IMR-90 (cell line): ENCODE data around the gene ZSCAN32. TPM values are rescaled to one million over a fixed set of nuclear protein-coding genes. Genes with fewer than 3 reads are reported as not detected.

Source experiments
- ATAC-seq: fragments of 200-7000 bp; cut with Tn5 transposase; 2 replicates; pipeline ENCODE4 v1.9.1; 2020; ENCODE audit warnings: low read depth, mild to moderate bottlenecking, moderate library complexity
- BruUV-seq: library from RNA; stranded (reverse); fragments of 400-500 nt; replicated peaks from 2 replicates; lab custom pipeline; 2021; lab: Mats Ljungman, UMichigan
- CTCF ChIA-PET: fragments of 300-600 bp; formaldehyde crosslinking; extraction: SDS; loops from one replicate; lab custom pipeline; 2021; ENCODE audit warnings: antibody characterized with exemption; lab: Yijun Ruan, JAX
- POLR2A ChIA-PET: fragments of 300-600 bp; sonication (Branson Sonifier 250); formaldehyde crosslinking; loops from one replicate; lab custom pipeline; 2022; ENCODE audit warnings: antibody characterized with exemption; ENCODE audit not compliant: unreplicated experiment; lab: Charles Lee
- DNase-seq: peaks from one replicate; pipeline ENCODE4 v3.0.0; 2013
- H2AFZ ChIP-seq: replicated peaks from 2 replicates; pipeline ENCODE3; 2013; ENCODE audit warnings: low read length, mild to moderate bottlenecking; ENCODE audit not compliant: poor library complexity
- H2AK5ac ChIP-seq: 2 replicates; pipeline ENCODE4 v1.6.1; 2013; ENCODE audit warnings: low read depth, low read length, inconsistent platforms
- H2AK9ac ChIP-seq: replicated peaks from 2 replicates; pipeline ENCODE3; 2013; ENCODE audit warnings: mild to moderate bottlenecking, low read depth, low read length, moderate library complexity; ENCODE audit not compliant: poor library complexity
- H2BK120ac ChIP-seq: 2 replicates; pipeline ENCODE4 v1.6.1; 2013; ENCODE audit warnings: low read depth, low read length, inconsistent platforms
- H2BK15ac ChIP-seq: 3 replicates; pipeline ENCODE4 v1.6.1; 2013; ENCODE audit warnings: low read depth, low read length, inconsistent platforms
- H2BK20ac ChIP-seq: 2 replicates; pipeline ENCODE4 v1.6.1; 2013; ENCODE audit warnings: low read depth, mild to moderate bottlenecking, inconsistent platforms, low read length, moderate library complexity
- H2BK5ac ChIP-seq: 2 replicates; pipeline ENCODE4 v1.6.1; 2013; ENCODE audit warnings: mild to moderate bottlenecking, low read depth, low read length, inconsistent platforms; ENCODE audit not compliant: poor library complexity, severe bottlenecking
- H3K14ac ChIP-seq: replicated peaks from 2 replicates; pipeline ENCODE4 v1.6.1; 2013; ENCODE audit warnings: low read depth, low read length, inconsistent platforms
- H3K18ac ChIP-seq: 2 replicates; pipeline ENCODE4 v1.6.1; 2013; ENCODE audit warnings: low read depth, low read length, control low read depth
- H3K23ac ChIP-seq: 2 replicates; pipeline ENCODE4 v1.6.1; 2013; ENCODE audit warnings: low read depth, low read length, inconsistent platforms
- H3K27ac ChIP-seq: 2 replicates; pipeline ENCODE4 v1.5.1; 2013; ENCODE audit warnings: mild to moderate bottlenecking, control low read depth, low read length; ENCODE audit not compliant: insufficient read depth
- H3K27me3 ChIP-seq: 2 replicates; pipeline ENCODE4 v1.6.1; 2013; ENCODE audit warnings: low read length; ENCODE audit not compliant: control insufficient read depth, insufficient read depth
- H3K36me3 ChIP-seq: 2 replicates; pipeline ENCODE4 v1.6.1; 2013; ENCODE audit warnings: low read length, mixed read lengths; ENCODE audit not compliant: control insufficient read depth, insufficient read depth
- H3K4ac ChIP-seq: 2 replicates; pipeline ENCODE4 v1.6.1; 2013; ENCODE audit warnings: low read depth, low read length, inconsistent platforms
- H3K4me1 ChIP-seq: 2 replicates; pipeline ENCODE4 v1.6.1; 2013; ENCODE audit warnings: low read length, mixed read lengths; ENCODE audit not compliant: control insufficient read depth, insufficient read depth
- H3K4me2 ChIP-seq: 2 replicates; pipeline ENCODE4 v1.6.1; 2013; ENCODE audit warnings: low read depth, mild to moderate bottlenecking, control low read depth, low read length, moderate library complexity
- H3K4me3 ChIP-seq: 2 replicates; pipeline ENCODE4 v1.5.1; 2013; ENCODE audit warnings: low read depth, mild to moderate bottlenecking, control low read depth, low read length, moderate library complexity; ENCODE audit not compliant: insufficient read depth
- H3K56ac ChIP-seq: 2 replicates; pipeline ENCODE4 v1.6.1; 2013; ENCODE audit warnings: low read length, inconsistent platforms; ENCODE audit not compliant: insufficient read depth; ENCODE audit errors: extremely low read depth
- H3K79me1 ChIP-seq, 2 experiments: 2 replicates each; pipeline ENCODE4 v1.6.1; 2013; ENCODE audit warnings: low read length in 2 of 2, inconsistent platforms in 1 of 2, low read depth in 1 of 2
- H3K9ac ChIP-seq: 2 replicates; pipeline ENCODE4 v1.6.1; 2013; ENCODE audit warnings: low read depth, low read length, control low read depth
- H3K9me1 ChIP-seq: 2 replicates; pipeline ENCODE4 v1.6.1; 2013; ENCODE audit warnings: low read length, inconsistent platforms; ENCODE audit not compliant: insufficient read depth
- H3K9me3 ChIP-seq: 2 replicates; pipeline ENCODE4 v1.6.1; 2013; ENCODE audit warnings: low read length; ENCODE audit not compliant: control insufficient read depth, insufficient read depth
- H4K20me1 ChIP-seq: 2 replicates; pipeline ENCODE4 v1.6.1; 2013; ENCODE audit warnings: low read length, inconsistent platforms; ENCODE audit not compliant: insufficient read depth
- H4K5ac ChIP-seq: 2 replicates; pipeline ENCODE4 v1.6.1; 2013; ENCODE audit warnings: mild to moderate bottlenecking, low read depth, low read length, control low read depth
- H4K8ac ChIP-seq, 2 experiments: 2 replicates each; pipeline ENCODE4 v1.6.1; 2013; ENCODE audit warnings: low read depth in 2 of 2, low read length in 2 of 2, control low read depth in 1 of 2, inconsistent platforms in 1 of 2
- H4K91ac ChIP-seq: 2 replicates; pipeline ENCODE4 v1.6.1; 2013; ENCODE audit warnings: low read depth, low read length, inconsistent platforms; ENCODE audit not compliant: insufficient read depth
- CEBPB ChIP-seq: IDR thresholded peaks from 2 replicates; pipeline ENCODE4 v1.6.1; 2012; ENCODE audit warnings: low read depth, low read length, improper control_type of control experiment
- CHD1 ChIP-seq: IDR thresholded peaks from 2 replicates; pipeline ENCODE4 v1.6.1; 2012; ENCODE audit warnings: low read depth, low read length, improper control_type of control experiment
- MAFK ChIP-seq: IDR thresholded peaks from 2 replicates; pipeline ENCODE4 v1.6.1; 2012; ENCODE audit warnings: low read depth, low read length, improper control_type of control experiment
- NFE2L2 ChIP-seq: fragments of 150-350 bp; IDR thresholded peaks from 2 replicates; pipeline ENCODE4 v1.6.1; 2016; ENCODE audit warnings: low read depth, mild to moderate bottlenecking, low read length
- RCOR1 ChIP-seq: IDR thresholded peaks from 2 replicates; pipeline ENCODE4 v1.6.1; 2012; ENCODE audit warnings: mild to moderate bottlenecking, low read length, improper control_type of control experiment; ENCODE audit not compliant: insufficient replicate concordance
- dilution Hi-C: fragments of 300-500 bp; cut with HindIII; formaldehyde crosslinking; loops from one replicate; pipeline ENCODE4 v1.14.3; 2018; ENCODE audit warnings: low sequenced_read_pairs; ENCODE audit not compliant: unreplicated experiment
- in situ Hi-C: fragments of 300-500 bp; cut with MboI; formaldehyde crosslinking; loops from 3 replicates; pipeline ENCODE4 v1.14.3; 2019; ENCODE audit warnings: low sequenced_read_pairs, inconsistent platforms, mixed read lengths
- intact Hi-C: fragments of 100-400 bp; cut with micrococcal nuclease; formaldehyde crosslinking; loops from 2 replicates; pipeline ENCODE4 v1.10.0; 2022
- polyA plus RNA-seq, 3 experiments: library from polyadenylated mRNA; depleted of rRNA; stranded (reverse); fragments of >200 nt; gene quantifications; 2 replicates each; pipeline ENCODE4 v1.2.3, GENCODE V29; 2012; ENCODE audit warnings: low replicate concordance in 1 of 3
- total RNA-seq: library from RNA; depleted of rRNA; stranded (reverse); fragments of >200 nt; gene quantifications from 2 replicates; pipeline ENCODE4 v1.2.3, GENCODE V29; 2012
- TF ChIP-seq, protein P1 (sequence below): fragments of 150-350 bp; IDR thresholded peaks from 2 replicates; pipeline ENCODE4 v1.6.1; 2017; ENCODE audit warnings: mild to moderate bottlenecking, antibody characterized with exemption, low read length, low read depth
- TF ChIP-seq, protein P2 (sequence below): fragments of 150-350 bp; IDR thresholded peaks from 2 replicates; pipeline ENCODE4 v1.6.1; 2016; ENCODE audit warnings: low read depth, mild to moderate bottlenecking, low read length, moderate library complexity, borderline replicate concordance

Gene ZSCAN32
- total and polyA plus RNA-seq, 2 of the 4 experiments (the other 2 are of a cell fraction), result 13.0 to 16.5 TPM

- intact Hi-C loops, result no loop called here
- no peak overlapping the region for H4K91ac ChIP-seq
- no peak overlapping the region for H3K4me3 ChIP-seq
- H2BK20ac ChIP-seq, result no peak overlapping the region
- H2BK15ac ChIP-seq, result no peak overlapping the region
- dilution Hi-C loops, result no loop called here
- ATAC-seq, result no peak
- H4K20me1 ChIP-seq, result no peaks in the 10 kb centered on the region
- H3K56ac ChIP-seq, result no peak overlapping the region
- in situ Hi-C loops, result no loop called here
- no peaks in the 10 kb centered on the region for H3K27me3 ChIP-seq
- DNase-seq, result no peak
- H3K23ac ChIP-seq, result no peak overlapping the region
- POLR2A ChIA-PET, result no interaction called here
- no peak overlapping the region for H4K5ac ChIP-seq
- no peak overlapping the region for H2AFZ ChIP-seq
- no peak overlapping the region for H3K14ac ChIP-seq
- H2AK5ac ChIP-seq, result no peak overlapping the region
- CTCF ChIA-PET, result no interaction called here
- no peak for TF ChIP-seq RCOR1
- TF ChIP-seq, protein P1, sequence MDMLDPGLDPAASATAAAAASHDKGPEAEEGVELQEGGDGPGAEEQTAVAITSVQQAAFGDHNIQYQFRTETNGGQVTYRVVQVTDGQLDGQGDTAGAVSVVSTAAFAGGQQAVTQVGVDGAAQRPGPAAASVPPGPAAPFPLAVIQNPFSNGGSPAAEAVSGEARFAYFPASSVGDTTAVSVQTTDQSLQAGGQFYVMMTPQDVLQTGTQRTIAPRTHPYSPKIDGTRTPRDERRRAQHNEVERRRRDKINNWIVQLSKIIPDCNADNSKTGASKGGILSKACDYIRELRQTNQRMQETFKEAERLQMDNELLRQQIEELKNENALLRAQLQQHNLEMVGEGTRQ, result no peak
- TF ChIP-seq CEBPB, result no peak
- no peak for TF ChIP-seq NFE2L2
- TF ChIP-seq, protein P2, sequence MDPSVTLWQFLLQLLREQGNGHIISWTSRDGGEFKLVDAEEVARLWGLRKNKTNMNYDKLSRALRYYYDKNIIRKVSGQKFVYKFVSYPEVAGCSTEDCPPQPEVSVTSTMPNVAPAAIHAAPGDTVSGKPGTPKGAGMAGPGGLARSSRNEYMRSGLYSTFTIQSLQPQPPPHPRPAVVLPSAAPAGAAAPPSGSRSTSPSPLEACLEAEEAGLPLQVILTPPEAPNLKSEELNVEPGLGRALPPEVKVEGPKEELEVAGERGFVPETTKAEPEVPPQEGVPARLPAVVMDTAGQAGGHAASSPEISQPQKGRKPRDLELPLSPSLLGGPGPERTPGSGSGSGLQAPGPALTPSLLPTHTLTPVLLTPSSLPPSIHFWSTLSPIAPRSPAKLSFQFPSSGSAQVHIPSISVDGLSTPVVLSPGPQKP, result no peak
- no peak for TF ChIP-seq MAFK
- TF ChIP-seq CHD1, result no peak
- no peak overlapping the region for H3K4me2 ChIP-seq
- no peak overlapping the region for H3K9ac ChIP-seq
- no peak overlapping the region for H2BK5ac ChIP-seq
- no peaks in the 10 kb centered on the region for H3K9me1 ChIP-seq
- peaks cover 0 to 11% of the 10 kb centered on the region in 2 experiments; a peak in 2 of 4 replicates for H3K79me1 ChIP-seq
- H3K27ac ChIP-seq, result no peak overlapping the region
- no peaks in the 10 kb centered on the region for H3K36me3 ChIP-seq
- no peak overlapping the region for H3K4ac ChIP-seq
- H3K18ac ChIP-seq, result no peak overlapping the region
- no peak overlapping the region for H2BK120ac ChIP-seq
- H3K4me1 ChIP-seq, result no peaks in the 10 kb centered on the region
- no peak overlapping the region for H2AK9ac ChIP-seq
- no peak overlapping the region for H4K8ac ChIP-seq
- BruUV-seq, result no TSS peak
- peaks cover 6% of the 10 kb centered on the region for H3K9me3 ChIP-seq
These were observed 37.9 kb downstream of the ZSCAN32 start for GRCh38 chr16:3362931-3363330.
